DOHH2 (cell line): ENCODE measurements around the gene TNFAIP3.

ENCODE experiments used
- CTCF ChIP-seq: fragments of 200-600 bp; sonication (generic); IDR thresholded peaks from one replicate; pipeline ENCODE4 v1.5.1; 2014; ENCODE audit warnings: antibody characterized with exemption, mild to moderate bottlenecking, low read depth, low read length; ENCODE audit not compliant: poor library complexity, severe bottlenecking
- EZH2phosphoT487 ChIP-seq: fragments of 200-600 bp; sonication (generic); IDR thresholded peaks from 2 replicates; pipeline ENCODE4 v1.6.1; 2017; ENCODE audit warnings: borderline replicate concordance, mild to moderate bottlenecking, antibody characterized with exemption, low read length, moderate library complexity, mixed read lengths

- TF ChIP-seq CTCF = no peak
- TF ChIP-seq EZH2phosphoT487 = no peak
Observed at GRCh38 chr6:137821491-137821890, 45.6 kb upstream of the TNFAIP3 start.
